HG03025 (cell line): ENCODE measurements around the gene TMEM35B.
"Not testable (repeated sequence)": the region's sequence is repeated elsewhere in the genome, so short reads cannot be mapped to it uniquely, and the experiment has no call there.

ENCODE experiments used
- ATAC-seq: cut with Tn5 transposase; IDR thresholded peaks from one replicate; pipeline ENCODE4 v1.9.1; 2021; ENCODE audit warnings: mild to moderate bottlenecking, moderate library complexity; ENCODE audit not compliant: unreplicated experiment, low FRiP score

TMEM35B gene

GRCh38 chr1:34976384-34977209, 8.6 kb downstream of the TMEM35B start:
- no peak for ATAC-seq

DNA sequence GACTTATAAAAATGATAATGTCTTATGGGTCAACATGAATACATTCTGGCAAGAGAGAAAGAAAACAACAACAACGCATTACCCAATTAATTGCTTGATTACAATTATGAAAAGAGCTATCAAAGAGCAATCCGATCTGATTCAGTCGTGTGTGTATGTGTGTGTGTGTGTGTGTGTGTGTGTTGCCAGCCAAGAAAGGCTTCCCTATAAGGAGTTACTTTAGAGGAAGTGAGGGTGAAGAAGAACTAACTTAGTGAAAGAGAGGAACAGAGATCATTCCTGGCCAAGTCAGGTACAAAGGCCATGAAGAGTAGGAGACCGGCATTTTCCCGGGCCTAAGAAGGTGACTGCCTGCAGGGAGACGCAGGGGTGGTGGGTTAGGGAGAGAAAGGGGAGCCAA, 9.4 kb downstream of the TMEM35B start:
- ATAC-seq: no peak

GRCh38 chr1:34975338-34975737, 9.8 kb downstream of the TMEM35B start:
- no peak for ATAC-seq

DNA sequence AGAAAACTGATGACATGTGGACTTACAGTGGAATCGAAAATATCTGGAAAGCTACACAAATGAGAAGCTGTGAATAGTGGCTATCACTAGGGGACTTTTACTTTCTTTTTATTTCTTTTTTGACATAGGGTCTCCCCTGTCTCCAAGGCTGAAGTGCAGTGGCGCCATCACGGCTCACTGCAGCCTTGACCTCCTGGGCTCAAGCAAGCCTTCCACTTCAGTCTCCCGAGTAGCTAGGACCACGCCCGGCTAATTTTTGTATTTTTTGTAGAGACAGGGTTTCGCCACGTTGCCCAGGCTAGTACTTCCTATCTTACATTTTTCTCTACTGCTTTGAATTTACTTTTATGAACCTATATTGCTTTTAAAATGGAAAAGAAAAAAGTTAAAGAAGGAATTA, 10.5 kb downstream of the TMEM35B start:
- ATAC-seq: no peak

- no peak for ATAC-seq
Measured at GRCh38 chr1:34973326-34973725, 11.8 kb downstream of the TMEM35B start.

- no peak for ATAC-seq
Measured at GRCh38 chr1:34970829-34971228, 14.3 kb downstream of the TMEM35B start.

- ATAC-seq: no peak
Measured at GRCh38 chr1:34970220-34970735, 14.9 kb downstream of the TMEM35B start.

- not testable (repeated sequence) for ATAC-seq
Measured at GRCh38 chr1:34968297-34968696, 16.9 kb downstream of the TMEM35B start.

GRCh38 chr1:34967672-34968071, 17.5 kb downstream of the TMEM35B start:
- ATAC-seq: not testable (repeated sequence)

DNA sequence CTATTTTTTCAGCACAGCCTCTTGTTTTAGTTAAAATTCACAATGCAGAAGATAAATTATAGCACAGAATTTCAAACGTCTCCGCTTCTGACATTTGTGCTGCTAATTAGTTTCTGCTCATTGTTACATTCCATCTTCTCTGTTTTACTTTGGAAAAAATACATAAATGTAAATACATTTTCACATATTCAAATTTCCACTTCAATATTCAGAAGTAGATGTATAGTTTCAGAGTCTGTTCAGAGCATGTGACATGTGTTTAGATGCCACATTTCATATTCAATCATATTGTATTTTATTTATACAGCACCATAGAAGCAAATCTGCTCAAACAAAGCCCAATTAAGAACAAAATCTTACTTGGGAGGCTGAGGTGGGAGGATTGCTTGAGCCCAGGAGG, 19.6 kb downstream of the TMEM35B start:
- ATAC-seq: no peak

- no peak for ATAC-seq
Measured at GRCh38 chr1:34950428-34950827, 34.7 kb downstream of the TMEM35B start.

GRCh38 chr1:34948739-34949138, 36.4 kb downstream of the TMEM35B start:
- ATAC-seq: not testable (repeated sequence)

- ATAC-seq: not testable (repeated sequence)
Measured at GRCh38 chr1:34947641-34948314, 37.4 kb downstream of the TMEM35B start.

DNA sequence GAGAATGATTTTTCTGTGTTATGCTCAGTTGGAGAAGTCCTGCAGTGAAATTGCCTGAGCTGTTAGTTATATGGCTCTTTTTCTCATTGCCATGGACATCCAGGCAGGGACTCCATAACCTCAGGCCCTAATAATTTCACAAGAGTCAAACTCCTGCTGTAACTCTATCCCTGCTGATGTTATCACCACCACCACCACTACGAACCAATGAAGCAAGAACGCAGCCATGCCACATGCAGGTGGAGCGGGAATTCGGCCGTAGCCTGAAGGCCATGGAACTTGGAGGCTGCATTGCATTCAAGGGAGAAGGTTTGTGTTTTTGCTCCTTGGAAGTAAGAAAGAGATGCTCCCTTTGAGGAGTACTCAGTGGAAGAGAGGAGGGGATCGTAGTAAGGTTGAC, 38.9 kb downstream of the TMEM35B start:
- ATAC-seq: no peak

- not testable (repeated sequence) for ATAC-seq
Measured at GRCh38 chr1:34941798-34942197, 43.3 kb downstream of the TMEM35B start.
